H1 (cell line): ENCODE measurements around the gene PTGDR2. TPM values are rescaled to one million over a fixed set of nuclear protein-coding genes. Genes with fewer than 3 reads are reported as not detected.

ENCODE experiments used
- BACH1 ChIP-seq: IDR thresholded peaks from 2 replicates; pipeline ENCODE4 v1.6.1; 2012; ENCODE audit warnings: low read length, improper control_type of control experiment
- CTBP2 ChIP-seq: IDR thresholded peaks from 2 replicates; pipeline ENCODE4 v1.7.0; 2011; ENCODE audit warnings: borderline replicate concordance, mild to moderate bottlenecking, moderate library complexity, mixed read lengths, low read length; ENCODE audit not compliant: insufficient read depth, insufficient read length
- EGR1 ChIP-seq: IDR thresholded peaks from 2 replicates; pipeline ENCODE4 v1.6.1; 2011; ENCODE audit warnings: low read depth, low read length, borderline replicate concordance
- GTF2F1 ChIP-seq: IDR thresholded peaks from 2 replicates; pipeline ENCODE4 v1.6.1; 2012; ENCODE audit warnings: low read depth, low read length, improper control_type of control experiment, borderline replicate concordance
- HDAC6 ChIP-seq: IDR thresholded peaks from one replicate; pipeline ENCODE4 v1.7.1; 2012; ENCODE audit warnings: low read depth, mild to moderate bottlenecking, inconsistent platforms, low read length, moderate library complexity
- RNF2 ChIP-seq: fragments of 200-900, 300-1000 bp; sonication (generic); IDR thresholded peaks from 2 replicates; pipeline ENCODE4 v1.7.1; 2016; ENCODE audit warnings: borderline replicate concordance, low read depth, mild to moderate bottlenecking, antibody characterized with exemption, low read length; ENCODE audit not compliant: poor library complexity, severe bottlenecking; ENCODE audit errors: missing control alignments
- YY1 ChIP-seq: IDR thresholded peaks from 2 replicates; pipeline ENCODE4 v1.6.1; 2011; ENCODE audit warnings: low read depth, mild to moderate bottlenecking, low read length
- polyA plus RNA-seq, 7 experiments: library from polyadenylated mRNA; depleted of rRNA in 3 of 7; stranded (reverse) in 5 of 7; unstranded in 2 of 7; fragments of >200 nt in 5 of 7; fragments of 200-250 nt in 2 of 7; gene quantifications; 1 replicate in 5 of 7; 2 replicates in 1 of 7; 4 replicates in 1 of 7; pipeline versions ENCODE4 v1.2.1 to v1.2.3, GENCODE V29; 2011 to 2013; ENCODE audit warnings: missing spikeins in 2 of 7, mixed read lengths in 2 of 7
- total RNA-seq: library from RNA; stranded (reverse); fragmentation: NEBNext Ultra II Directional; extraction: Animal tissue kit (Norgen Biotek cat#: 25700); gene quantifications from 2 replicates; pipeline ENCODE4 v1.2.1, GENCODE V29; 2021

PTGDR2 gene
- total and polyA plus RNA-seq, 2 of the 8 experiments (the other 6 are each of a cell fraction or from before 2014, with no cell fraction given) = 0.20 TPM; not detected in 1

DNA sequence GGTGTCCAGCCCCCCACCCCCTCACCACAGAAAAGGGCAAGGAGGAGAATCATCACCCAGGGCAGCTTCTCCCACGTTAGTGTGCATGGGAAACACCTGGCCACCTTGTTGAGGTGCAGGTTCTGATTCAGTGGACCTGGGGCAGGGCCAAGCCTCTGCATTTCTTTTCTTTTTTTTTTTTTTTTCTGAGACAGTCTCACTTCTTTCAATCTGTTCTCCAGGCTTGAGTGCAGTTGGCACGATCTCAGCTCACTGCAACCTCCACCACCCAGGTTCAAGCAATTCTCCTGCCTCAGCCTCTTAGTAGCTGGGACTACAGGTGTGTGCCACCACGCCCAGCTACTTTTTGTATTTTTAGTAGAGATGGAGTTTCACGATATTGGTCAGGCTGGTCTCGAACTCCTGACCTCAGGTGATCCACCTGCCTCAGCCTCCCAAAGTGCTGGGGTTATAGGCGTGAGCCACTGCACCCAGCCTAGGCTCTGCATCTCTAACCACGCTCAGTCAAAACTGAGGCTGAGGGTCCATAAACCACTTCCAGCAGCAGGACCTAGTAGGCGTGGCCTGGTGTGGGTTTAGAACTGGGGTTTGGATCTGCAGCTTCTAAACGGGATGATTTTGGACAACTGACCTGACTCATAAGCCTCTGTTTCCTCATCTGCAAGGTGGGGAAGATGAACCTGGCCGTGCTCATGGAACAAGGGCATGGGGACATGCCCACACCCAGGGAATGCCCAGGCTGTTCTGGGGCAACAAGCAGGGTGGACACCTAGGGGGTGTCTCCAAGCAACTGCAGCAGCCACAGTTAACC lies 12.3 kb upstream of the PTGDR2 start (continued):
- no peak for TF ChIP-seq RNF2
- no peak for TF ChIP-seq EGR1
- no peak for TF ChIP-seq BACH1
- no peak for TF ChIP-seq CTBP2
- no peak for TF ChIP-seq YY1
- TF ChIP-seq HDAC6 = no peak
- no peak for TF ChIP-seq GTF2F1
